Measurements from ENCODE around the gene NUDT15. TPM values are rescaled to one million over a fixed set of nuclear protein-coding genes. Genes with fewer than 3 reads are reported as not detected.

The NUDT15 gene
- polyA plus RNA-seq, 1 experiment = 17.1 TPM

DNA sequence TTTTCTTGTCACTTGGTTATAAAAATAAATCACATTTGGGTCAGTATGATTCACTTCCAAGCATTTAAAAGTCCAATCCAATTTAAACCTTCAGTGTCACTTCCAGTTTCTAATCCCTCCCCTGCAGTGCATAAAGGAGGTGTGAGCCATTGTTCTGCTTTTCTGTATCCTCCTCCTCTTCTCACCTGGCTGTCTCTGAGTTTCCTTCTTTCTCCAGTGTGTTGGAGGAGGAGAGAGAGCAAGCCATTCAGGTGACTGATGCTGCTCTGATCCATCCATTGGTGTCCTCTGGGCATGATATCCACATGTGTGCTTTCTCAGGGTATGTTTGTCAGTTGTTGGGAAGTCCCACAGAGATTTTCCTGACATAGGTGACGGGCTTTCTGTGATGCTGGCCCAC, 1.2 kb downstream of the NUDT15 start:
- TF ChIP-seq, protein P1, sequence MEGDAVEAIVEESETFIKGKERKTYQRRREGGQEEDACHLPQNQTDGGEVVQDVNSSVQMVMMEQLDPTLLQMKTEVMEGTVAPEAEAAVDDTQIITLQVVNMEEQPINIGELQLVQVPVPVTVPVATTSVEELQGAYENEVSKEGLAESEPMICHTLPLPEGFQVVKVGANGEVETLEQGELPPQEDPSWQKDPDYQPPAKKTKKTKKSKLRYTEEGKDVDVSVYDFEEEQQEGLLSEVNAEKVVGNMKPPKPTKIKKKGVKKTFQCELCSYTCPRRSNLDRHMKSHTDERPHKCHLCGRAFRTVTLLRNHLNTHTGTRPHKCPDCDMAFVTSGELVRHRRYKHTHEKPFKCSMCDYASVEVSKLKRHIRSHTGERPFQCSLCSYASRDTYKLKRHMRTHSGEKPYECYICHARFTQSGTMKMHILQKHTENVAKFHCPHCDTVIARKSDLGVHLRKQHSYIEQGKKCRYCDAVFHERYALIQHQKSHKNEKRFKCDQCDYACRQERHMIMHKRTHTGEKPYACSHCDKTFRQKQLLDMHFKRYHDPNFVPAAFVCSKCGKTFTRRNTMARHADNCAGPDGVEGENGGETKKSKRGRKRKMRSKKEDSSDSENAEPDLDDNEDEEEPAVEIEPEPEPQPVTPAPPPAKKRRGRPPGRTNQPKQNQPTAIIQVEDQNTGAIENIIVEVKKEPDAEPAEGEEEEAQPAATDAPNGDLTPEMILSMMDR (IDR thresholded peaks at IDR 0.05; ENCODE audit: low read depth, low read length) = no peak
- Histone ChIP-seq H3K4me3 (ENCODE audit: low read depth, low read length) (no peak overlapping the region), H3K27me3 (ENCODE audit: control insufficient read depth, insufficient read depth, low read length) (no peaks in the 10 kb centered on the region), H3K27ac (ENCODE audit: low read depth, low read length) (peak overlapping the region; percentile 13), H3K9me3 (ENCODE audit: control insufficient read depth, insufficient read depth, low read length) (no peaks in the 10 kb centered on the region; the same call in 1 of the 2 replicates)
- POLR2A ChIA-PET = no interaction called here
- no peak for DNase-seq (ENCODE audit: low read depth, low spot score)
- CTCF ChIA-PET = interaction anchor here (0.7 to 3.3 kb wide), 22 partner anchors 9 to 1238 kb away, joined by 3 to 37 read pairs (median 5); partner anchors contain the start of gene MED4

DNA sequence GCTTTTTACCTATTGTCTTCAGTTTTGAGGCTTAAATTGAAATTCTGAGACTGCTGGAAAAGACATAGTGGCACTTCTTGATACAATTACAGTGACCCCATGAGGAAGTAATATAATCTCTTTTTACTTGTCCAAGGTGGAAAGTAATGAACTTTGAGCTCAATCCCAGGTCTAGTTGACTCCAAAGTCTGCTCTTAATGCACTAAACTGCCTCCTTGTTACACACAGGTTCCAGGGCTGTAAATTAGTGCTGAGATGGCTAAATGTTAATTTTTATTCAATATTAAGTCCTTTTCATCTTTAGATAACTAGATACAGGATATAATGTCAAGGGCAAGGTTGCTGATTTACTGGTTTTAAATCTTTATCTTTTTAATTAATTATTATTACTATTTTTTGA, 2.5 kb downstream of the NUDT15 start:
- H3K4me3 ChIP-seq (ENCODE audit: low read depth, low read length) = no peak overlapping the region
- H3K9me3 ChIP-seq (ENCODE audit: control insufficient read depth, insufficient read depth, low read length) = no peaks in the 10 kb centered on the region; the same call in 1 of the 2 replicates
- ChIA-PET POLR2A (interaction anchor here (0.7 kb wide), 1 partner anchor 50 kb away, joined by 5 read pairs; no protein-coding TSS in a partner anchor), CTCF (interaction anchor here (0.8 kb wide), 1 partner anchor 540 kb away, joined by 3 read pairs; no protein-coding TSS in a partner anchor)
- TF ChIP-seq, protein P1 (IDR thresholded peaks at IDR 0.05; ENCODE audit: low read depth, low read length) = no peak
- no peak overlapping the region for H3K27ac ChIP-seq (ENCODE audit: low read depth, low read length)
- no peak for DNase-seq (ENCODE audit: low read depth, low spot score)
- no peaks in the 10 kb centered on the region for H3K27me3 ChIP-seq (ENCODE audit: control insufficient read depth, insufficient read depth, low read length)

DNA sequence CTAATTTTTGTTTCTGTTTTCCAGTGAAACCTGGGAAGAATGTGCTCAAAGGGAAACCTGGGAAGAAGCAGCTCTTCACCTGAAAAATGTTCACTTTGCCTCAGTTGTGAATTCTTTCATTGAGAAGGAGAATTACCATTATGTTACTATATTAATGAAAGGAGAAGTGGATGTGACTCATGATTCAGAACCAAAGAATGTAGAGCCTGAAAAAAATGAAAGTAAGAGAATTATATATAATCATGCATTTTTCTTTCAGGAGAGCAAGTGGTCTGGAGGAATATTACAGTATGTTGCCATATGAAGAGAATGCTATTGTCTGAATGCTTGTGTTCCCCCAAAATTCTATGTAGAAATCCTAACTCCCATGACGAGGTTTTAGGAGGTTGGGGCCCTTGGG, 3.4 kb downstream of the NUDT15 start:
- POLR2A ChIA-PET = no interaction called here
- no peak for DNase-seq (ENCODE audit: low read depth, low spot score)
- H3K4me3 ChIP-seq (ENCODE audit: low read depth, low read length) = no peak overlapping the region
- CTCF ChIA-PET = no interaction called here
- no peak overlapping the region for H3K27ac ChIP-seq (ENCODE audit: low read depth, low read length)
- no peaks in the 10 kb centered on the region; the same call in 1 of the 2 replicates for H3K9me3 ChIP-seq (ENCODE audit: control insufficient read depth, insufficient read depth, low read length)
- H3K27me3 ChIP-seq (ENCODE audit: control insufficient read depth, insufficient read depth, low read length) = no peaks in the 10 kb centered on the region
- TF ChIP-seq, protein P1 (IDR thresholded peaks at IDR 0.05; ENCODE audit: low read depth, low read length) = no peak

DNA sequence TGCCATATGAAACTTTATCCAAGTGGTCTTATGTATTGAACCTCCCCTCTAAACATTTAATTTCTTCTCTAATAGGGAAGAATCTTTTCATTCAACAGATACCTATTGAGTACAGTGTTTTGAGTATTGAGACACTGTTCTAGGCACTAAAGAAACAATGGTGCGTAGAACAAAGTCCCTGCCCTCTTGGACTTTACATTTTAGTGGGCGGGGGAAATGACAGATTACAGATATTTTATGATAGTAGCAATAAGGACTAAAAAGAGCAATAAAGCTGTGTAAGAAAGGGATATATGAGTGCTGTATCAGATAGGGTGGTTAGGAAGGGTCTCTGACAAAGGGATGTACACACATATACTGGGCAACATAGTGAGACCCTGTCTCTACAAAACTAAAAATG, 5.4 kb downstream of the NUDT15 start:
- no peak for DNase-seq (ENCODE audit: low read depth, low spot score)
- Histone ChIP-seq H3K27me3 (ENCODE audit: control insufficient read depth, insufficient read depth, low read length) (no peaks in the 10 kb centered on the region), H3K27ac (ENCODE audit: low read depth, low read length) (no peak overlapping the region), H3K9me3 (ENCODE audit: control insufficient read depth, insufficient read depth, low read length) (no peaks in the 10 kb centered on the region; the same call in 1 of the 2 replicates), H3K4me3 (ENCODE audit: low read depth, low read length) (no peak overlapping the region)
- ChIA-PET POLR2A (no interaction called here), CTCF (no interaction called here)
- TF ChIP-seq, protein P1 (IDR thresholded peaks at IDR 0.05; ENCODE audit: low read depth, low read length) = no peak

DNA sequence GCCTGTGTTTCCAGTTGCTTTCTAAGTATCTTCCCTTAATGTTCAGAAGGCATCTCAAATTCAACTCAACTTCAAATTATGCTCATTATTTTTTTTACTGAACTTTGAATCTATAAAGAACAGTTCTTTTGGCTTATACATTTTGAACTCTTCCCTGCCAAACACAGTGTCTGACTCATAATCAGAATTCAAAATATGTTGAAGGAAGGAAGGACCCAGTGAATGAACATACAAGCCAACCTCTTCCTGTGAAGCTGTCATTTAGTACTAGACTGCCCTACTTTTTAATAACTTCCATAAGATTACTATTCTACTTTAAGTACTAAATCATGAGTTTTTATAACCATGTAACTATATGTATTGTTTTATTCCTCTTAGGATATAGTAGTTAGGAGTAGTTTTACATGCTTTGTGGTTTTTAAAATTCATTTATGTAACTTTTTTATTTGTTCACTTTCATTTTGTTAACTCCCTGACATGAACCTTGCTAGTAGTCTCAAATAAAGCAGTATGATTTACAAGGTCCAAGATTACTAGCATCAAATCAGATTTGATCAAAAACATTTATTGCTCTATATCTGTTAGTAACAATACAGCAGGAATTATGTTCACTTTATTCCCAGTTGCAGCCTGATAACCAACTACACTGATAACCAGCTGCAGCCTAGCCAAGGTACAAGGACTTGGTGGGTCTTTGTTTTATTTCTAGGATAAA, 6.4 kb downstream of the NUDT15 start:
- POLR2A ChIA-PET = no interaction called here
- peak; percentile 10 for DNase-seq (ENCODE audit: low read depth, low spot score)
- H3K27ac ChIP-seq (ENCODE audit: low read depth, low read length) = peak overlapping the region; percentile 25

More for the DNA sequence above, 6.4 kb downstream of the NUDT15 start:
- H3K9me3 ChIP-seq (ENCODE audit: control insufficient read depth, insufficient read depth, low read length) = no peaks in the 10 kb centered on the region; the same call in 1 of the 2 replicates
- H3K27me3 ChIP-seq (ENCODE audit: control insufficient read depth, insufficient read depth, low read length) = no peaks in the 10 kb centered on the region
- CTCF ChIA-PET = no interaction called here
- no peak overlapping the region for H3K4me3 ChIP-seq (ENCODE audit: low read depth, low read length)
- TF ChIP-seq, protein P1 (IDR thresholded peaks at IDR 0.05; ENCODE audit: low read depth, low read length) = no peak

Data from AG04450 (cell line).